HepG2 (cell line): Measurements from ENCODE around the gene KRTAP10-5. TPM values are rescaled to one million over a fixed set of nuclear protein-coding genes. Genes with fewer than 3 reads are reported as not detected.
A peak's percentile ranks its signal among the peaks of the same experiment; 100 is the strongest.

Source experiments
- BRCA1 ChIP-seq: sonication (generic); formaldehyde crosslinking; IDR thresholded peaks from 2 replicates; pipeline ENCODE4 v1.4.0; 2020; ENCODE audit warnings: missing genetic modification reagents
- CEBPG ChIP-seq: IDR thresholded peaks from 2 replicates; pipeline ENCODE4 v1.6.1; 2016
- MLLT10 ChIP-seq: sonication (generic); formaldehyde crosslinking; IDR thresholded peaks from 2 replicates; pipeline ENCODE4 v1.4.0; 2020; ENCODE audit warnings: missing genetic modification reagents
- MYNN ChIP-seq: sonication (generic); formaldehyde crosslinking; IDR thresholded peaks from 2 replicates; pipeline ENCODE4 v1.4.0; 2020; ENCODE audit warnings: mild to moderate bottlenecking, low read depth, missing genetic modification reagents
- PHF5A ChIP-seq: IDR thresholded peaks from one replicate; pipeline ENCODE4 v1.6.1; 2018; ENCODE audit warnings: low read depth, missing genetic modification reagents; ENCODE audit not compliant: unreplicated experiment
- RAD21 ChIP-seq: fragments of 450-650 bp; formaldehyde crosslinking; IDR thresholded peaks from 2 replicates; pipeline ENCODE4 v1.5.0; 2020; ENCODE audit warnings: mild to moderate bottlenecking
- RAD51 ChIP-seq: fragments of 450-650 bp; IDR thresholded peaks from 2 replicates; pipeline ENCODE4 v1.6.1; 2016; ENCODE audit warnings: borderline replicate concordance
- REXO4 ChIP-seq: sonication (generic); formaldehyde crosslinking; IDR thresholded peaks from 2 replicates; pipeline ENCODE4 v1.8.0; 2022; ENCODE audit warnings: missing genetic modification reagents, mild to moderate bottlenecking, borderline replicate concordance
- STAG1 ChIP-seq: sonication (generic); formaldehyde crosslinking; IDR thresholded peaks from 2 replicates; pipeline ENCODE4 v1.4.0; 2020; ENCODE audit warnings: missing genetic modification reagents
- TGIF2 ChIP-seq: IDR thresholded peaks from 2 replicates; pipeline ENCODE4 v1.6.1; 2016; ENCODE audit warnings: control low read depth, missing compliant biosample characterization
- ZBTB21 ChIP-seq: sonication (generic); formaldehyde crosslinking; IDR thresholded peaks from 2 replicates; pipeline ENCODE4 v1.4.0; 2020; ENCODE audit warnings: missing genetic modification reagents
- ZNF34 ChIP-seq: sonication (generic); formaldehyde crosslinking; IDR thresholded peaks from 2 replicates; pipeline ENCODE4 v1.4.0; 2020; ENCODE audit warnings: mild to moderate bottlenecking, missing genetic modification reagents, borderline replicate concordance
- ZNF383 ChIP-seq: sonication (generic); formaldehyde crosslinking; IDR thresholded peaks from 2 replicates; pipeline ENCODE4 v1.4.0; 2020; ENCODE audit warnings: missing genetic modification reagents, mild to moderate bottlenecking, borderline replicate concordance
- ZNF788 ChIP-seq: sonication (generic); formaldehyde crosslinking; IDR thresholded peaks from 2 replicates; pipeline ENCODE4 v1.5.0; 2020; ENCODE audit warnings: mild to moderate bottlenecking, missing genetic modification reagents, borderline replicate concordance
- polyA plus RNA-seq, 8 experiments: library from polyadenylated mRNA; depleted of rRNA in 3 of 8; stranded (reverse) in 7 of 8; unstranded in 1 of 8; fragments of >200 nt; fragmentation: Illumina TruSeq in 4 of 8; extraction: Trizol in 4 of 8; gene quantifications; 2 replicates each; pipeline versions ENCODE4 v1.2.1 to v1.2.3, GENCODE V29; 2011 to 2016; ENCODE audit warnings: low read depth in 4 of 8, missing spikeins in 1 of 8, mixed read lengths in 1 of 8; ENCODE audit not compliant: insufficient read depth in 1 of 8
- total RNA-seq, 5 experiments: library from RNA; depleted of rRNA; stranded (reverse); fragments of >200 nt; fragmentation: Illumina TruSeq; extraction: Trizol; gene quantifications; 2 replicates each; pipeline ENCODE4 v1.2.3, GENCODE V29; 2016; ENCODE audit warnings: low read depth in 1 of 5
- TF ChIP-seq, protein P1 (sequence below): sonication (generic); formaldehyde crosslinking; IDR thresholded peaks from 2 replicates; pipeline ENCODE4 v1.4.0; 2020; ENCODE audit warnings: missing genetic modification reagents, borderline replicate concordance
- TF ChIP-seq, protein P2 (sequence below): sonication (generic); formaldehyde crosslinking; conservative IDR thresholded peaks from 2 replicates; pipeline ENCODE4 v1.4.0; 2020; ENCODE audit warnings: missing genetic modification reagents
- TF ChIP-seq, protein P3 (sequence below): sonication (generic); formaldehyde crosslinking; IDR thresholded peaks from 2 replicates; pipeline ENCODE4 v1.9.0; 2021; ENCODE audit warnings: missing genetic modification reagents, borderline replicate concordance
- TF ChIP-seq, protein P4 (sequence below): IDR thresholded peaks from 2 replicates; pipeline ENCODE4 v1.6.1; 2012; ENCODE audit warnings: low read length, improper control_type of control experiment

KRTAP10-5 gene
- total and polyA plus RNA-seq, 2 of the 13 experiments (the other 11 are each of a cell fraction or from before 2014, with no cell fraction given): not detected

DNA sequence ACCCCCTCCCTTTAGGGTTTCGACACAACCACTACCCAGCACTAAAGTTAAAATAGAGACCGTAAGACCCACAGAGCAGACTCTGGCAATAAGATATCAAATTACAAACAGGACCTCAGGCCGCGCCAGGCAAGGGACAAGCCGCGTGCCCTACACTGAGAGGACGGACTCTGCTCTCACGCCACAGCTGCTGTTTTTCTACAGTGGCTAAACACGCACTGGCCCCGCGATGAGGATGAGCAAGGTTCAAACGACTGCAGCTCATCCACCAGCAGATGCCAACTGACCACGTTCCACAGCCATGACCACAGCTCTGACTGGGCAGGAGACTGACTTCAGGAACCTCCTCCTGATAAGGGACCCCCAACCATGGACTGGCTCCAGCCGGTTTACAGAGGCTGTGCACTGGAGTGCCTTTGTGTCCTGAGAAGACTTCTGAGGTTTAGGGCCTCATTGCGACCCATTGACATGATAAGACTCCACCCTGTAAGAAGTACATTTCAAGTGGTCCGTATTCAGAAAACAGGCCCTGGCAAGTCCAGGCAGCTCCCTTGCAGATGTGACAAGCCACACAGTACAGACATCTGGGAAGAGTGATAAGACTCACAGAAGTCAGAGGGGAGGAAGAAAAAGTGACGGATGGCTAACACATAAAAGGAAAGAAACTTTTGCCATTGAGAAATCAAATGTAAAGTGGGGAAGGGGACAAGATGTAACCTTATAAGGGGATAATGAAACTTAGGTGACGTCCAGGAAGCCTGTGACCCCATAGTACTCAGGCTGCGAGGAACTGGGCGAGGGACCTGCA lies 13.4 kb upstream of the KRTAP10-5 start (continued):
- peak; percentile 27; the same call in 1 of the 2 replicates for TF ChIP-seq RAD21 (CRISPR knock-in tag)
- no peak for TF ChIP-seq REXO4 (CRISPR knock-in tag)
- TF ChIP-seq, protein P1, sequence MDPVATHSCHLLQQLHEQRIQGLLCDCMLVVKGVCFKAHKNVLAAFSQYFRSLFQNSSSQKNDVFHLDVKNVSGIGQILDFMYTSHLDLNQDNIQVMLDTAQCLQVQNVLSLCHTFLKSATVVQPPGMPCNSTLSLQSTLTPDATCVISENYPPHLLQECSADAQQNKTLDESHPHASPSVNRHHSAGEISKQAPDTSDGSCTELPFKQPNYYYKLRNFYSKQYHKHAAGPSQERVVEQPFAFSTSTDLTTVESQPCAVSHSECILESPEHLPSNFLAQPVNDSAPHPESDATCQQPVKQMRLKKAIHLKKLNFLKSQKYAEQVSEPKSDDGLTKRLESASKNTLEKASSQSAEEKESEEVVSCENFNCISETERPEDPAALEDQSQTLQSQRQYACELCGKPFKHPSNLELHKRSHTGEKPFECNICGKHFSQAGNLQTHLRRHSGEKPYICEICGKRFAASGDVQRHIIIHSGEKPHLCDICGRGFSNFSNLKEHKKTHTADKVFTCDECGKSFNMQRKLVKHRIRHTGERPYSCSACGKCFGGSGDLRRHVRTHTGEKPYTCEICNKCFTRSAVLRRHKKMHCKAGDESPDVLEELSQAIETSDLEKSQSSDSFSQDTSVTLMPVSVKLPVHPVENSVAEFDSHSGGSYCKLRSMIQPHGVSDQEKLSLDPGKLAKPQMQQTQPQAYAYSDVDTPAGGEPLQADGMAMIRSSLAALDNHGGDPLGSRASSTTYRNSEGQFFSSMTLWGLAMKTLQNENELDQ: no peak
- TF ChIP-seq, protein P2, sequence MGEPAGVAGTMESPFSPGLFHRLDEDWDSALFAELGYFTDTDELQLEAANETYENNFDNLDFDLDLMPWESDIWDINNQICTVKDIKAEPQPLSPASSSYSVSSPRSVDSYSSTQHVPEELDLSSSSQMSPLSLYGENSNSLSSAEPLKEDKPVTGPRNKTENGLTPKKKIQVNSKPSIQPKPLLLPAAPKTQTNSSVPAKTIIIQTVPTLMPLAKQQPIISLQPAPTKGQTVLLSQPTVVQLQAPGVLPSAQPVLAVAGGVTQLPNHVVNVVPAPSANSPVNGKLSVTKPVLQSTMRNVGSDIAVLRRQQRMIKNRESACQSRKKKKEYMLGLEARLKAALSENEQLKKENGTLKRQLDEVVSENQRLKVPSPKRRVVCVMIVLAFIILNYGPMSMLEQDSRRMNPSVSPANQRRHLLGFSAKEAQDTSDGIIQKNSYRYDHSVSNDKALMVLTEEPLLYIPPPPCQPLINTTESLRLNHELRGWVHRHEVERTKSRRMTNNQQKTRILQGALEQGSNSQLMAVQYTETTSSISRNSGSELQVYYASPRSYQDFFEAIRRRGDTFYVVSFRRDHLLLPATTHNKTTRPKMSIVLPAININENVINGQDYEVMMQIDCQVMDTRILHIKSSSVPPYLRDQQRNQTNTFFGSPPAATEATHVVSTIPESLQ (CRISPR knock-in tag): no peak
- TF ChIP-seq, protein P3, sequence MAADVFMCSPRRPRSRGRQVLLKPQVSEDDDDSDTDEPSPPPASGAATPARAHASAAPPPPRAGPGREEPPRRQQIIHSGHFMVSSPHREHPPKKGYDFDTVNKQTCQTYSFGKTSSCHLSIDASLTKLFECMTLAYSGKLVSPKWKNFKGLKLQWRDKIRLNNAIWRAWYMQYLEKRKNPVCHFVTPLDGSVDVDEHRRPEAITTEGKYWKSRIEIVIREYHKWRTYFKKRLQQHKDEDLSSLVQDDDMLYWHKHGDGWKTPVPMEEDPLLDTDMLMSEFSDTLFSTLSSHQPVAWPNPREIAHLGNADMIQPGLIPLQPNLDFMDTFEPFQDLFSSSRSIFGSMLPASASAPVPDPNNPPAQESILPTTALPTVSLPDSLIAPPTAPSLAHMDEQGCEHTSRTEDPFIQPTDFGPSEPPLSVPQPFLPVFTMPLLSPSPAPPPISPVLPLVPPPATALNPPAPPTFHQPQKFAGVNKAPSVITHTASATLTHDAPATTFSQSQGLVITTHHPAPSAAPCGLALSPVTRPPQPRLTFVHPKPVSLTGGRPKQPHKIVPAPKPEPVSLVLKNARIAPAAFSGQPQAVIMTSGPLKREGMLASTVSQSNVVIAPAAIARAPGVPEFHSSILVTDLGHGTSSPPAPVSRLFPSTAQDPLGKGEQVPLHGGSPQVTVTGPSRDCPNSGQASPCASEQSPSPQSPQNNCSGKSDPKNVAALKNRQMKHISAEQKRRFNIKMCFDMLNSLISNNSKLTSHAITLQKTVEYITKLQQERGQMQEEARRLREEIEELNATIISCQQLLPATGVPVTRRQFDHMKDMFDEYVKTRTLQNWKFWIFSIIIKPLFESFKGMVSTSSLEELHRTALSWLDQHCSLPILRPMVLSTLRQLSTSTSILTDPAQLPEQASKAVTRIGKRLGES (CRISPR knock-in tag): peak; percentile 71; the same call in 1 of the 2 replicates
- no peak for TF ChIP-seq RAD51
- no peak for TF ChIP-seq ZNF34 (CRISPR knock-in tag)
- no peak for TF ChIP-seq ZNF383 (CRISPR knock-in tag)
- TF ChIP-seq STAG1 (CRISPR knock-in tag): peak; percentile 16; the same call in 1 of the 2 replicates
- TF ChIP-seq CEBPG: peak; percentile 58; the same call in 1 of the 2 replicates
- TF ChIP-seq, protein P4, sequence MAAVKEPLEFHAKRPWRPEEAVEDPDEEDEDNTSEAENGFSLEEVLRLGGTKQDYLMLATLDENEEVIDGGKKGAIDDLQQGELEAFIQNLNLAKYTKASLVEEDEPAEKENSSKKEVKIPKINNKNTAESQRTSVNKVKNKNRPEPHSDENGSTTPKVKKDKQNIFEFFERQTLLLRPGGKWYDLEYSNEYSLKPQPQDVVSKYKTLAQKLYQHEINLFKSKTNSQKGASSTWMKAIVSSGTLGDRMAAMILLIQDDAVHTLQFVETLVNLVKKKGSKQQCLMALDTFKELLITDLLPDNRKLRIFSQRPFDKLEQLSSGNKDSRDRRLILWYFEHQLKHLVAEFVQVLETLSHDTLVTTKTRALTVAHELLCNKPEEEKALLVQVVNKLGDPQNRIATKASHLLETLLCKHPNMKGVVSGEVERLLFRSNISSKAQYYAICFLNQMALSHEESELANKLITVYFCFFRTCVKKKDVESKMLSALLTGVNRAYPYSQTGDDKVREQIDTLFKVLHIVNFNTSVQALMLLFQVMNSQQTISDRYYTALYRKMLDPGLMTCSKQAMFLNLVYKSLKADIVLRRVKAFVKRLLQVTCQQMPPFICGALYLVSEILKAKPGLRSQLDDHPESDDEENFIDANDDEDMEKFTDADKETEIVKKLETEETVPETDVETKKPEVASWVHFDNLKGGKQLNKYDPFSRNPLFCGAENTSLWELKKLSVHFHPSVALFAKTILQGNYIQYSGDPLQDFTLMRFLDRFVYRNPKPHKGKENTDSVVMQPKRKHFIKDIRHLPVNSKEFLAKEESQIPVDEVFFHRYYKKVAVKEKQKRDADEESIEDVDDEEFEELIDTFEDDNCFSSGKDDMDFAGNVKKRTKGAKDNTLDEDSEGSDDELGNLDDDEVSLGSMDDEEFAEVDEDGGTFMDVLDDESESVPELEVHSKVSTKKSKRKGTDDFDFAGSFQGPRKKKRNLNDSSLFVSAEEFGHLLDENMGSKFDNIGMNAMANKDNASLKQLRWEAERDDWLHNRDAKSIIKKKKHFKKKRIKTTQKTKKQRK: no peak
- no peak for TF ChIP-seq MLLT10
- peak; percentile 72; the same call in 1 of the 2 replicates for TF ChIP-seq BRCA1 (CRISPR knock-in tag)
- no peak for TF ChIP-seq ZBTB21 (CRISPR knock-in tag)
- no peak for TF ChIP-seq PHF5A (CRISPR knock-in tag)
- TF ChIP-seq TGIF2 (CRISPR knock-in tag): peak; percentile 29; the same call in 1 of the 2 replicates
- no peak for TF ChIP-seq MYNN
- peak; percentile 90 for TF ChIP-seq ZNF788 (CRISPR knock-in tag)
